Subcutaneous adipose tissue (tissue), 4 donors: ENCODE measurements around the gene TAS2R3. TPM values are rescaled to one million over a fixed set of nuclear protein-coding genes. Genes with fewer than 3 reads are reported as not detected.

Experiments used
- CTCF ChIP-seq: fragments of 450-650 bp; IDR thresholded peaks from one replicate; pipeline ENCODE4 v1.5.1; 2016; ENCODE audit warnings: low read depth, mild to moderate bottlenecking, control low read depth, antibody characterized with exemption, moderate library complexity
- total RNA-seq, 4 donors: library from RNA; depleted of rRNA; stranded (reverse); fragments of >200 nt; gene quantifications; one replicate each; pipeline ENCODE4 v1.1.0, GENCODE V29; 2016

TAS2R3 gene
- 1 to 10 TPM; 1.1 to 5.7 (median 2.1) TPM for total RNA-seq

- TF ChIP-seq CTCF: no peak
Measured at GRCh38 chr7:141763797-141764196, at the start of gene TAS2R3. TSS of gene TAS2R3 (plus strand) at chr7:141764097. CDS start at chr7:141764159, 62 bp downstream.

- TF ChIP-seq CTCF: no peak
Measured at GRCh38 chr7:141714571-141714970, 49.3 kb upstream of the TAS2R3 start.

GRCh38 chr7:141715018-141715417 lies 48.9 kb upstream of the TAS2R3 start:
- no peak for TF ChIP-seq CTCF

- no peak for TF ChIP-seq CTCF
Measured at GRCh38 chr7:141715794-141716689, 47.9 kb upstream of the TAS2R3 start.

- no peak for TF ChIP-seq CTCF
Measured at GRCh38 chr7:141717450-141717849, 46.4 kb upstream of the TAS2R3 start.

GRCh38 chr7:141722529-141722928 lies 41.4 kb upstream of the TAS2R3 start:
- no peak for TF ChIP-seq CTCF

- TF ChIP-seq CTCF: no peak
Measured at GRCh38 chr7:141729020-141729419, 34.9 kb upstream of the TAS2R3 start.
